Mesothelial cell of epicardium (in vitro differentiated cells): ENCODE measurements around the gene MS4A10. TPM values are rescaled to one million over a fixed set of nuclear protein-coding genes. Genes with fewer than 3 reads are reported as not detected.

Source experiments
- DNase-seq, 2 experiments: peaks; one replicate each; pipeline ENCODE4 v3.0.0; 2021; ENCODE audit warnings: low spot score in 2 of 2; ENCODE audit not compliant: unreplicated experiment in 2 of 2
- H3K27ac Mint-ChIP-seq: 2 replicates; pipeline ENCODE4 v1.8.0; 2021; ENCODE audit warnings: mixed read lengths
- H3K27me3 Mint-ChIP-seq: 2 replicates; pipeline ENCODE4 v1.8.0; 2021; ENCODE audit warnings: low read depth, mixed read lengths
- H3K36me3 Mint-ChIP-seq: 2 replicates; pipeline ENCODE4 v1.8.0; 2021; ENCODE audit warnings: mixed read lengths
- H3K4me1 Mint-ChIP-seq: 2 replicates; pipeline ENCODE4 v1.8.0; 2021; ENCODE audit warnings: mixed read lengths
- H3K4me3 Mint-ChIP-seq: 2 replicates; pipeline ENCODE4 v1.8.0; 2021; ENCODE audit warnings: mild to moderate bottlenecking, moderate library complexity, mixed read lengths
- H3K9me3 Mint-ChIP-seq: 2 replicates; pipeline ENCODE4 v1.8.0; 2021; ENCODE audit warnings: mixed read lengths
- total RNA-seq: library from RNA; stranded (reverse); gene quantifications from 3 replicates; pipeline ENCODE4 v1.2.1, GENCODE V29; 2021
- TF ChIP-seq, protein P1 (sequence below): fragments of 200-600 bp; sonication (generic); IDR thresholded peaks from one replicate; pipeline ENCODE4 v1.5.0; 2021; ENCODE audit warnings: antibody characterized with exemption; ENCODE audit not compliant: unreplicated experiment

The MS4A10 gene
- total RNA-seq, 1 donor from 2014 or later: not detected

GRCh38 chr11:60801194-60801593 is 16.1 kb downstream of the MS4A10 start:
- no peak overlapping the region for H3K27ac Mint-ChIP-seq
- no peaks in the 10 kb centered on the region for H3K9me3 Mint-ChIP-seq
- TF ChIP-seq, protein P1, sequence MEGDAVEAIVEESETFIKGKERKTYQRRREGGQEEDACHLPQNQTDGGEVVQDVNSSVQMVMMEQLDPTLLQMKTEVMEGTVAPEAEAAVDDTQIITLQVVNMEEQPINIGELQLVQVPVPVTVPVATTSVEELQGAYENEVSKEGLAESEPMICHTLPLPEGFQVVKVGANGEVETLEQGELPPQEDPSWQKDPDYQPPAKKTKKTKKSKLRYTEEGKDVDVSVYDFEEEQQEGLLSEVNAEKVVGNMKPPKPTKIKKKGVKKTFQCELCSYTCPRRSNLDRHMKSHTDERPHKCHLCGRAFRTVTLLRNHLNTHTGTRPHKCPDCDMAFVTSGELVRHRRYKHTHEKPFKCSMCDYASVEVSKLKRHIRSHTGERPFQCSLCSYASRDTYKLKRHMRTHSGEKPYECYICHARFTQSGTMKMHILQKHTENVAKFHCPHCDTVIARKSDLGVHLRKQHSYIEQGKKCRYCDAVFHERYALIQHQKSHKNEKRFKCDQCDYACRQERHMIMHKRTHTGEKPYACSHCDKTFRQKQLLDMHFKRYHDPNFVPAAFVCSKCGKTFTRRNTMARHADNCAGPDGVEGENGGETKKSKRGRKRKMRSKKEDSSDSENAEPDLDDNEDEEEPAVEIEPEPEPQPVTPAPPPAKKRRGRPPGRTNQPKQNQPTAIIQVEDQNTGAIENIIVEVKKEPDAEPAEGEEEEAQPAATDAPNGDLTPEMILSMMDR: no peak
- H3K4me3 Mint-ChIP-seq: no peak overlapping the region
- H3K36me3 Mint-ChIP-seq: no peaks in the 10 kb centered on the region
- peaks cover 52% of the 10 kb centered on the region for H3K27me3 Mint-ChIP-seq
- no peak for DNase-seq
- H3K4me1 Mint-ChIP-seq: no peaks in the 10 kb centered on the region

DNA sequence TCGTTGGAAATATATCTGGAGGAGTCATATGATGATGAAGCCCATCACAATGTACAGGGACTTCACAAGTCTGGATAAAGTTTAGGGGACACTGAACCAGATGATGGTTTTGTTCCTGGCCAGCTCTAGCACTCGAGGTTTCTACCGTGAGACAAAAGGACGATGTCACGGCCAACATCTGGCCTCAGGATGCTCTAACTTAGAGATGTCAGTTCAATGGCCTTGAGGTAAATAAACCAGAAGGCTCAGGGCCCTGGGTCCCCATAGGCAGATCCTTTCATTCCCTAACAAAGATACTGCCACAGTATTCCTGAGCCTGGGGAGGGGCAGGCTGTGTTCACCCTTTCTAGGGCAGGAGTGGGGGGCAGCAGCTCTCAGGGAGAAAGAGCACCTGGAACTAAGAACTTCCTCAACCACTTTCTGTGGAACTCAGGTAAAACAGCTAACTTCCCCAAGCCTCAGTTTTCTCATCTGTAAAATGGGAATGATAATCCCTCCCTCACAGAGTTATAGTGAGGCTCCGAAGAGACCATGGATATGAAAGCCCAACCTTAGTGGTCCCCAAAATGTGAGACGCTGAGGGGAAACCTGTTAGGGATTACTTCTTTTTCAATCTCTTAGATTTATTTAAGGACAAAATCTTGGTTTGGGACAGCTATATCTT is 18.3 kb downstream of the MS4A10 start:
- Mint-ChIP-seq H3K27ac (no peak overlapping the region), H3K4me3 (no peak overlapping the region), H3K36me3 (no peaks in the 10 kb centered on the region), H3K9me3 (no peaks in the 10 kb centered on the region), H3K4me1 (no peaks in the 10 kb centered on the region), H3K27me3 (peaks cover 43% of the 10 kb centered on the region)
- TF ChIP-seq, protein P1: no peak
- DNase-seq: no peak

DNA sequence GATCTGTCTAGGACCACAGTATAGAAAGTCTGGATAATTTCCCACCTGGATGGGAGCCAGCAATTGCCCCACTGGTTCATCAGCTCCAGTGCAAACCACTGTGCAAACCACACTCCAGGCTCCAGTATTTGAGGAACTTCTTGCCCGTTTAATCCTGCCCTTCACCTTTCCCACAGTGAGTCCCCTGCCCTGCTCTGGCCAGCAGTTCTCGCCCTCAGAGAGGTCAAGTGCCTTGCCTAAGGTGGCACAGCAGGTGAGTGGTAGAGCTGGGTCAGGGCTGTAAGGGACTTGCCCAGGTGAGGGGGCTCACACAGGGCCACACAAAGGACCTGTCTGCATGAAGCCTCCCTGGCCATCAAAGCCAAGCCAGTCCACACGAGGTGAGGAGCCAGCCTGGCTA is 24.1 kb downstream of the MS4A10 start:
- Mint-ChIP-seq H3K4me3 (no peak overlapping the region), H3K4me1 (no peaks in the 10 kb centered on the region), H3K27me3 (peaks cover 30% of the 10 kb centered on the region), H3K27ac (no peak overlapping the region), H3K36me3 (no peaks in the 10 kb centered on the region), H3K9me3 (peaks cover 3% of the 10 kb centered on the region)
- DNase-seq: no peak
- TF ChIP-seq, protein P1: no peak

DNA sequence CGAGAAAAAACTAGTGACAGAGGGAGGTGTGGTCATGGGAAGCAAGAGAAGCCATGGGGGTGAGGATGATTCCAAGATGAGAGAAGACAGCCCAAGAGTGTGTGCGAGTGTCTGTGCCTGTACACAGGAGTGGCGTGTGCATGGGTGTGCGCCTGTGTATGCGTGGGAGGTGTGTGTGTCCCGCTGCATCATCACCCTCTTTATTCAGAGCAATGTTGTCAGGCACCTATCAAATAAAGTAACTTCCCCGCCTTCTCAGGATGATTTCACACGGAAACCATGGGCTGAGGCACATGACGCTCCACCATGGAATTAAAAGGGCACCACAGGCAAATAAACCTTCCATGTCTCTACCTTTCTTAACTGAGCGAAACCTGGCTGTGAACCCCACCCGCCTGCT is 24.6 kb downstream of the MS4A10 start:
- H3K9me3 Mint-ChIP-seq: peaks cover 3% of the 10 kb centered on the region
- no peak overlapping the region for H3K27ac Mint-ChIP-seq
- no peak for DNase-seq
- H3K27me3 Mint-ChIP-seq: peaks cover 30% of the 10 kb centered on the region
- H3K36me3 Mint-ChIP-seq: no peaks in the 10 kb centered on the region
- no peak overlapping the region for H3K4me3 Mint-ChIP-seq
- TF ChIP-seq, protein P1: no peak
- no peaks in the 10 kb centered on the region for H3K4me1 Mint-ChIP-seq

- TF ChIP-seq, protein P1: no peak
- no peaks in the 10 kb centered on the region for H3K4me1 Mint-ChIP-seq
Measured at GRCh38 chr11:60810151-60810550, 25.0 kb downstream of the MS4A10 start.

More at GRCh38 chr11:60810151-60810550, 25.0 kb downstream of the MS4A10 start:
- Mint-ChIP-seq H3K9me3 (peaks cover 3% of the 10 kb centered on the region), H3K27ac (no peak overlapping the region), H3K4me3 (no peak overlapping the region), H3K27me3 (peaks cover 30% of the 10 kb centered on the region), H3K36me3 (no peaks in the 10 kb centered on the region)
- no peak for DNase-seq
